ENCODE results near the gene NAB1.

DNA sequence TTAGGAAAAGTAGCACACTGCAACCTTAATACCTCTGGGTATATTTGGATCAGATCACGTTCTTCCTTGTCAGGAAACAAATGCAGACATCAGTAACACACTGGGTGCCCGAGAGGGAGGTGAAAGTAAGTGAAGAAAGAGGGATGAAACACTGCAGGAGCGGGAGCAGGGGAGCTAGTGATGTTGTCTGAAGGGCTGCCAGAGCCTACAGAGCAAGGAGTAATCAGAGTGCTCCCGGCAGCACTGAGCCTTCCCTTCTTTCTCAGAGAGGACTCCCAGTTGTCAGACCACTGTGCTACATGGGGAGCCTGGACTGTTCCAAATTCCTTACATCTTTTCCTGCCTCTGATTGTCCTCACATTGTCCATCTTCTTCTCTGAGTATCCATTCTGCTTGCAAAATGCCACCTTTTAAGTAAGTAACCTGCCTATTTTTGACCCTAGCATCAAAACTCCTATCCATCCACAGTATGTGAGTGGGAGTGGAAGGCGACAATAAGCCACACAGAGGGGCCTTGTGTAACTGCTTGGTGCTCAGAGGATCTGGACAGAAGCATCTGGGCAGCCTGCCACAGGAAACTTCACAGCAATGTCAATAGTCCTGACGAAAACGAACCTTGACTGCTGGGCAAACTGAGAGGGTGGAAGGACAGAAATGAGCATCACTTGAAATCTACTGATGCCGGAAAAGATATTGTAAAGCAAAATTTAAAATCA, 10.8 kb upstream of the NAB1 start:
- TF ChIP-seq YY1 (tag by site-specific recombination; IDR thresholded peaks at IDR 0.05) = no peak
- TF ChIP-seq, protein P1, sequence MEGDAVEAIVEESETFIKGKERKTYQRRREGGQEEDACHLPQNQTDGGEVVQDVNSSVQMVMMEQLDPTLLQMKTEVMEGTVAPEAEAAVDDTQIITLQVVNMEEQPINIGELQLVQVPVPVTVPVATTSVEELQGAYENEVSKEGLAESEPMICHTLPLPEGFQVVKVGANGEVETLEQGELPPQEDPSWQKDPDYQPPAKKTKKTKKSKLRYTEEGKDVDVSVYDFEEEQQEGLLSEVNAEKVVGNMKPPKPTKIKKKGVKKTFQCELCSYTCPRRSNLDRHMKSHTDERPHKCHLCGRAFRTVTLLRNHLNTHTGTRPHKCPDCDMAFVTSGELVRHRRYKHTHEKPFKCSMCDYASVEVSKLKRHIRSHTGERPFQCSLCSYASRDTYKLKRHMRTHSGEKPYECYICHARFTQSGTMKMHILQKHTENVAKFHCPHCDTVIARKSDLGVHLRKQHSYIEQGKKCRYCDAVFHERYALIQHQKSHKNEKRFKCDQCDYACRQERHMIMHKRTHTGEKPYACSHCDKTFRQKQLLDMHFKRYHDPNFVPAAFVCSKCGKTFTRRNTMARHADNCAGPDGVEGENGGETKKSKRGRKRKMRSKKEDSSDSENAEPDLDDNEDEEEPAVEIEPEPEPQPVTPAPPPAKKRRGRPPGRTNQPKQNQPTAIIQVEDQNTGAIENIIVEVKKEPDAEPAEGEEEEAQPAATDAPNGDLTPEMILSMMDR (tag by site-specific recombination; IDR thresholded peaks at IDR 0.05) = no peak
- no peak for TF ChIP-seq ZNF549 (tag by site-specific recombination; IDR thresholded peaks at IDR 0.05)
- TF ChIP-seq ZNF629 (tag by site-specific recombination; IDR thresholded peaks at IDR 0.05) = no peak
- TF ChIP-seq, protein P2, sequence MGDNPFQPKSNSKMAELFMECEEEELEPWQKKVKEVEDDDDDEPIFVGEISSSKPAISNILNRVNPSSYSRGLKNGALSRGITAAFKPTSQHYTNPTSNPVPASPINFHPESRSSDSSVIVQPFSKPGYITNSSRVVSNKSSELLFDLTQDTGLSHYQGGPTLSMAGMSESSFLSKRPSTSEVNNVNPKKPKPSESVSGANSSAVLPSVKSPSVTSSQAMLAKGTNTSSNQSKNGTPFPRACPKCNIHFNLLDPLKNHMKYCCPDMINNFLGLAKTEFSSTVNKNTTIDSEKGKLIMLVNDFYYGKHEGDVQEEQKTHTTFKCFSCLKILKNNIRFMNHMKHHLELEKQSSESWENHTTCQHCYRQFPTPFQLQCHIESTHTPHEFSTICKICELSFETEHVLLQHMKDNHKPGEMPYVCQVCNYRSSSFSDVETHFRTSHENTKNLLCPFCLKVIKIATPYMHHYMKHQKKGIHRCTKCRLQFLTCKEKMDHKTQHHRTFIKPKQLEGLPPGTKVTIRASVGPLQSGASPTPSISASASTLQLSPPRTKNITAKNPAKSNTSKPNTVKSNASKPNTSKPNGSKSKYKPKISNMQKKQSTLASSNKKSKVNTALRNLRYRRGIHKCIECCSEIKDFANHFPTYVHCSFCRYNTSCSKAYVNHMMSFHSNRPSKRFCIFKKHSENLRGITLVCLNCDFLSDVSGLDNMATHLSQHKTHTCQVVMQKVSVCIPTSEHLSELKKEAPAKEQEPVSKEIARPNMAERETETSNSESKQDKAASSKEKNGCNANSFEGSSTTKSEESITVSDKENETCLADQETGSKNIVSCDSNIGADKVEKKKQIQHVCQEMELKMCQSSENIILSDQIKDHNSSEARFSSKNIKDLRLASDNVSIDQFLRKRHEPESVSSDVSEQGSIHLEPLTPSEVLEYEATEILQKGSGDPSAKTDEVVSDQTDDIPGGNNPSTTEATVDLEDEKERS (tag by site-specific recombination; IDR thresholded peaks at IDR 0.05) = no peak

Data from HEK293 (cell line).